ENCODE data around the gene SLC12A4.
"Not testable (repeated sequence)": the region's sequence is repeated elsewhere in the genome, so short reads cannot be mapped to it uniquely, and the experiment has no call there.

SLC12A4 gene

GRCh38 chr16:67987460-67988160 lies 19.2 kb upstream of the SLC12A4 start:
- no peak for DNase-seq

GRCh38 chr16:67986949-67987348 lies 18.5 kb upstream of the SLC12A4 start:
- DNase-seq, result no peak

- no peak for DNase-seq
Measured at GRCh38 chr16:67982011-67982696, 13.7 kb upstream of the SLC12A4 start.

- no peak for DNase-seq
Measured at GRCh38 chr16:67979955-67980678, 11.7 kb upstream of the SLC12A4 start, which contains the start of gene DPEP3. TSS of gene DPEP3 (minus strand) at chr16:67980499. CDS start at chr16:67980380, 119 bp downstream.

GRCh38 chr16:67977469-67978227 lies 9.2 kb upstream of the SLC12A4 start:
- no peak for DNase-seq

- DNase-seq, result no peak
Measured at GRCh38 chr16:67977005-67977404, 8.6 kb upstream of the SLC12A4 start.

GRCh38 chr16:67976205-67976604 lies 7.8 kb upstream of the SLC12A4 start:
- no peak for DNase-seq

- DNase-seq, result no peak
Measured at GRCh38 chr16:67975321-67976105, 7.1 kb upstream of the SLC12A4 start.

GRCh38 chr16:67972285-67972684 lies 3.8 kb upstream of the SLC12A4 start:
- not testable (repeated sequence) for DNase-seq

- no peak for DNase-seq
Measured at GRCh38 chr16:67971111-67971510, 2.7 kb upstream of the SLC12A4 start.

GRCh38 chr16:67969254-67970039 lies 1.0 kb upstream of the SLC12A4 start:
- DNase-seq, result no peak

- no peak for DNase-seq
Measured at GRCh38 chr16:67967958-67968399, 458 bp downstream of the SLC12A4 start.

- DNase-seq, result no peak
Measured at GRCh38 chr16:67967183-67967957, 1.1 kb downstream of the SLC12A4 start.

- no peak for DNase-seq
Measured at GRCh38 chr16:67966549-67967182, 1.8 kb downstream of the SLC12A4 start.

GRCh38 chr16:67965668-67966548 lies 2.5 kb downstream of the SLC12A4 start:
- DNase-seq, result no peak

- DNase-seq, result no peak
Measured at GRCh38 chr16:67964477-67965131, 3.8 kb downstream of the SLC12A4 start.

- no peak for DNase-seq
Measured at GRCh38 chr16:67963662-67964321, 4.6 kb downstream of the SLC12A4 start.

GRCh38 chr16:67963292-67963661 lies 5.2 kb downstream of the SLC12A4 start:
- no peak for DNase-seq

Measured in NCI-H1436 (cell line).